ENCODE data around the gene ARID1B. TPM values are rescaled to one million over a fixed set of nuclear protein-coding genes. Genes with fewer than 3 reads are reported as not detected.
A peak's percentile ranks its signal among the peaks of the same experiment; 100 is the strongest.

ARID1B gene
- total RNA-seq, 1 donor from 2014 or later, result 46.4 TPM

- ATAC-seq, result no peak
- intact Hi-C loops (cut with DNase I), result no loop called here
- peak; percentile 26 for DNase-seq (ENCODE audit: missing footprints)
Observed at GRCh38 chr6:157217198-157217893, 440.2 kb downstream of the ARID1B start.

- no peak for ATAC-seq
- DNase-seq (ENCODE audit: missing footprints), result peak; percentile 54
Observed at GRCh38 chr6:157217894-157218370, 440.8 kb downstream of the ARID1B start.

GRCh38 chr6:157218371-157219198 is 441.4 kb downstream of the ARID1B start:
- ATAC-seq (no peak), DNase-seq (ENCODE audit: missing footprints) (peak; percentile 66)
- intact Hi-C loops (cut with DNase I), result no loop called here

More at GRCh38 chr6:157217894-157218370, 440.8 kb downstream of the ARID1B start:
- intact Hi-C loops (cut with DNase I), result no loop called here

DNA sequence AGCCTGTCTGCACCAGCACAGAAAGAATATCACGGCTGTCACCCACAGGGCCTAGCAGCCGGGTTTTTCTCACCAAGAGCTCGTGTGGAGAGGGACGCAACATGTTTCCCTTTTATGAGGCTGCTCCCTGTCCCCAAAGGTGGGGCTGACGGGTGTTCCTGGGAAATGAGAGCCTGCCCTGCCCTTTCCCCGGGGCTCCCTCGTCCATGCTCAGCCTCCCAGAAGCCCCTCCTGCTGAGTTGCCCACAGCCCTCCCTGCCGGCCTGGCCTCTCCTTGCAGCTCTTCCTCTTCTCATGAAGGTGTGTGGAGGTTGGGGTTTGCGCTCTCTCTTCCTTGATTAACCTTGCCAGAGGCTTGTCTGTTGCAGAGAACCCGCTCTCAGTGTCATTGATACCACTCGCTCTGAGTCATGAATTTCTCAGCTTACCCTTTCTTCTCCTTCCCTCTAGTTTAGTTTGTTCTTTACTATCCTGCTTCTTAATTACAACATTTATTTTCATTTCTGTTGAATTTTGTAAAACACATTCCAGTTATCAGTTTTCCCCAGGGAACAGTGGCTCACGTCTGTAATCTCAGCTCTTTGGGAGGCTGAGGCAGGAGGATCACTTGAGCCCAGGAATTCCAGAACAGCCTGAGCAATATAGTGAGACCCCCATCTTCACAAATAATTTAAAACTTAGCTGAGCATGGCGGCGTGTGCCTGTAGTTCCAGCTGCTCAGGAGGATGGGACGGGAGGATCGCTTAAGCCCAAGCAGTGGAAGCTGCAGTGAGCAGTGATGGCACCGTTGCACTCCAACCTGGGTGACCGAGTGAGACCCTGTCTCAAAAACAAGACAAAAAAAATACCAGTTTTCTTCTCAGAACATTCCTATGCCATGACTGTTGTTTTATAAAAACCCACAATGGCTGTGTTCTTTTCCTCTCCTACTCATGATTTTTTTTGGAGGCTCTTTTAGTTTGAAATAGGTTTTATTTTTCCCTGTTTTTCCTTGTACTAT is 442.3 kb downstream of the ARID1B start:
- intact Hi-C loops (cut with DNase I), result no loop called here
- DNase-seq (ENCODE audit: missing footprints) (peak; percentile 55), ATAC-seq (no peak)

- no peak for DNase-seq (ENCODE audit: missing footprints)
- intact Hi-C loops (cut with DNase I), result no loop called here
- ATAC-seq, result no peak
Observed at GRCh38 chr6:157220485-157220884, 443.3 kb downstream of the ARID1B start.

GRCh38 chr6:157221049-157221816 is 444.1 kb downstream of the ARID1B start:
- ATAC-seq (peak; percentile 79), DNase-seq (ENCODE audit: missing footprints) (peak; percentile 86)
- intact Hi-C loops (cut with DNase I), result no loop called here

- intact Hi-C loops (cut with DNase I), result no loop called here
- DNase-seq (ENCODE audit: missing footprints) (peak; percentile 58), ATAC-seq (no peak)
Observed at GRCh38 chr6:157221817-157222175, 444.6 kb downstream of the ARID1B start.

DNA sequence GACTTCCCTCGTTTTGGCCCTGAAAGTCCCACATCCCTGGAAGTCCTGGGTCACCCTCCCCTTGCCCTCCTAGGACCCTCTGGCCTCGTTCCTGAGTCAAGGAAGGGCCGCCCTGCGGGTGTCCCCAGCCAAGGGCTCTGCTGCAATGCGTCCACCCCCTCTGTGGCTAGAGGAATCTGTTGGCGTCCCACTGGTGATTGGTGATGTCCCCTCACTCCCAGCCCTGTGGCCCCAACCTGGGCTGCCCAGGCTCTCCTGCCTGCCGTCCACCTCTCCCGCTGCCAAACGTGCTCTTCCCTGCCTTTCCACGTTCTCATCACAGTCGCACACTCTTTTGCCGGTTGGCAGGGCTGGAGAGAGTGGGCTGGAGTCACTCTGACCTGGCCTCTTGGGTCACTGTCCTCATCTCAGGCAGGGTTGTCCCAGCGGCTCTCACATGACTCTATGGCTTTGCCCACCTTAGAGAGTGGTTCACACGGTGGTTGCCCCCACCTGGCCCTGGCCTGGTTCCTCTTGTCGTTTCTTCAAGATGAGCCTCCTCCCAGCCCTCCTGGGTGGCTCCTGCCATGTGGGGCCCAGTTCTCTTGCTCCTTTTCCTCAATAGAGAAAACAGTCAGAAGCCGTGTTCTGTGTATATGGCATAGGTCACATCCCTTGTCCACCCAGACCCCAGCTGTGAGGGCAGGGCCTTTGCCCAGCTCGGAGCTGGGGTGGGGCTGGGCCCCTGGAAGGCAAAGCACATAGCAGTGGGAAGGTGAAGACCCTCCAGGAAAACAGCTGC is 445.2 kb downstream of the ARID1B start:
- DNase-seq (ENCODE audit: missing footprints) (peak; percentile 31), ATAC-seq (no peak)
- intact Hi-C loops (cut with DNase I), result no loop called here

GRCh38 chr6:157223021-157223430 is 445.8 kb downstream of the ARID1B start:
- intact Hi-C loops (cut with DNase I), result no loop called here
- no peak for ATAC-seq
- peak; percentile 33 for DNase-seq (ENCODE audit: missing footprints)

DNA sequence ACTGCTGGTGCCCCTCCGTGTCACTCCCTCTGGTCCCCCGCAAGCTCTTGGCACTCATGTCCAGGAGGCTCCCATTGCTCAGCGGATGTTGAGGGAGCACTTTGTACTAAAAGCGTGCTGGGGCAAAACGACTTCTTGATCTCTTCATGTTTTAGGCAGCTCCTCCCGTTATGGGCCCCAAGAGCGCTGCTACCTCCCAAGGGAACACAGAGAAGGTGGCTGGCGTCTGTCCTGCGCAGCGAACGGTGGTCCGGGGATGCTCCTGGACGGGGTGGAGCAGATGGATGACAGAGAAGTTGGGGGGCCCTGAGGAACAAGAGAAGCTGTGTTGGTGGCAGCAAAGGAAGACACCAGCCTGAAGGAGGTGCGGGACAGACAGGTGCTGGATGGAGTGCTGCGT is 446.3 kb downstream of the ARID1B start:
- intact Hi-C loops (cut with DNase I), result no loop called here
- ATAC-seq, result no peak

GRCh38 chr6:157224178-157224950 is 447.2 kb downstream of the ARID1B start:
- intact Hi-C loops (cut with DNase I), result no loop called here
- peak; percentile 32 for DNase-seq (ENCODE audit: missing footprints)
- ATAC-seq, result no peak

More for the DNA sequence above, 446.3 kb downstream of the ARID1B start:
- peak; percentile 18 for DNase-seq (ENCODE audit: missing footprints)

DNA sequence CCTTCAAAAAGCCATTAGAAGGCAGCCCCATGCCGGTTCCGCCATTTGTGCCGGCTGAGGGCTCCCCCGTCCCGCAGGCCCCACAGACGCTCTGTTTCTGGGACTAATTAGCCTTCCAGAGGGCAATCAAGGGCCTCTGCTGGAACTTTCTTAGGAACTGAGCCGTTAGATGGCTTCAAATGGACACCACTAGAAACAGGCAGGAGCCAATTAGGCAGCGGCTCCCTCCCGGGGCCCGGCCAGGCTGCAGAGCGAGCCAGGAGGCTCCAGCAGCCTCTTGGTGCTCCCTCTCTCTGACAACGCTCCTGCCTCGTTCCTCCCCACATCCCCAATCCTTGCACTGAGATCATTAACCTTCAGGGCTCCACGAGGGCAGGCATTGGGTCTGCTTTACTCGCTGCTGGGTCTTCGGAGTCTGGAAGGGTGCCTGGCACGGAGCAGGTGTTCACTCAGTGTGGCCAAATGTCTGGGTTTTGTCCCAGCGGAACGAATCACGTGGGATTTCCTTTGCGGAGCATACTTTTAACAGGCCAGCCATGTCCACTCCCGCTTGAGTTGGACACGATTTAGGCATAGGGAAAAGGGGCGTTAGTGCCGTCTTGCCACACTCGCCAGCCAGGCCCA is 447.9 kb downstream of the ARID1B start:
- intact Hi-C loops (cut with DNase I), result no loop called here
- DNase-seq (ENCODE audit: missing footprints) (no peak), ATAC-seq (no peak)

GRCh38 chr6:157225575-157225995 is 448.4 kb downstream of the ARID1B start:
- ATAC-seq (peak; percentile 29), DNase-seq (ENCODE audit: missing footprints) (no peak)
- intact Hi-C loops (cut with DNase I), result no loop called here

DNA sequence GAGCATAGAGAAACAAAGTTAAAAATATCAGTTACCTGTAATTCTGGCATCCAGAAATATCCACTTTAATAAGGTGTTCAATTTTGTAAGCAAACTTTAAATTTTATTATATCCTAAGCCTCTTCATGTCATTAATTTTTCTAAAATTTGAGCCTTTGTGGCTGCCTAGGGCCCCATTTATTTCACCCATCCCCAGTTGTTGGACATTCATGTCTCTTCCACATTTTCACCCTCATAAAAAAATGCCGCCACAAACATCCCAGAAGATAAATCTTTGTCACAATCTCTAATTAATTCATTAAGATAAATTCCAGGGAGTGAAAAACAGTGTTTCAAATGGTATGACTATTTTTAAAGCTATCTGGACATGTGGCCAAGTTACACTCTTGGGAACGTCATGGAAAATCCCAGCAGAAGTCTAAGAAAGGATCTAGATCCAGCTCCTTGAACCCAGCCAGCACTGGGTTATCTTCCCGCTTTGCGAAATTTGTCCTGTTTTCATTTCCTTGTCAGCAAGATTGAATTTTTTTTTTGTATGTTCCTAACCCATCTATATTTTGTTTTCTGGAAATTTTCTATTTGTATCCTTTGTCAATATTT is 448.9 kb downstream of the ARID1B start:
- peak; percentile 72 for ATAC-seq
- intact Hi-C loops (cut with DNase I), result loop anchor here (2.0 kb wide), 1 partner anchor 49 kb away; no protein-coding TSS in a partner anchor
- DNase-seq (ENCODE audit: missing footprints), result no peak

- intact Hi-C loops (cut with DNase I), result loop anchor here (2.0 kb wide), 1 partner anchor 48 kb away; no protein-coding TSS in a partner anchor
- DNase-seq (ENCODE audit: missing footprints), result no peak
- peak; percentile 26 for ATAC-seq
Observed at GRCh38 chr6:157226761-157227160, 449.6 kb downstream of the ARID1B start.
